GM21447 (cell line): Measurements from ENCODE around the gene FAM98B.
A peak's percentile ranks its signal among the peaks of the same experiment; 100 is the strongest.

Experiments used
- ATAC-seq: cut with Tn5 transposase; IDR thresholded peaks from one replicate; pipeline ENCODE4 v1.9.1; 2021; ENCODE audit not compliant: unreplicated experiment

FAM98B gene

DNA sequence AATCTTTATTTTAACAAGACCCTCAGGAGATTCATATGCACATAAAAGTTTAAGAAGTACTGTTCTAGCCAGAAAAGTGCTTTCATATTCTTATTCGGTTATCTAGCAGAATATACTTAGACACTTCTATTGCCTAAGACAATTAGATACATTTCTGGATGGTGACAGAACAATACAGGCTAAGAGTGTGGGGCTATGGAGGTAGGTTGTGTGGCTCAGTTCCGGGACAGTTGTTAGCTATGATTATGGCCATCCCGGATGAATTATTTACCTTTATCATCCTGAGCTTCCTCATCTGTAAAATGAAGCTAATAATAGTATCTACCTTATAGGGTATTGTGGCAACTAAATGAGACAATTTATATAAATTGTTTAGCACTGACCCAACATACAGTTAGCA, 6.6 kb downstream of the FAM98B start:
- no peak for ATAC-seq

DNA sequence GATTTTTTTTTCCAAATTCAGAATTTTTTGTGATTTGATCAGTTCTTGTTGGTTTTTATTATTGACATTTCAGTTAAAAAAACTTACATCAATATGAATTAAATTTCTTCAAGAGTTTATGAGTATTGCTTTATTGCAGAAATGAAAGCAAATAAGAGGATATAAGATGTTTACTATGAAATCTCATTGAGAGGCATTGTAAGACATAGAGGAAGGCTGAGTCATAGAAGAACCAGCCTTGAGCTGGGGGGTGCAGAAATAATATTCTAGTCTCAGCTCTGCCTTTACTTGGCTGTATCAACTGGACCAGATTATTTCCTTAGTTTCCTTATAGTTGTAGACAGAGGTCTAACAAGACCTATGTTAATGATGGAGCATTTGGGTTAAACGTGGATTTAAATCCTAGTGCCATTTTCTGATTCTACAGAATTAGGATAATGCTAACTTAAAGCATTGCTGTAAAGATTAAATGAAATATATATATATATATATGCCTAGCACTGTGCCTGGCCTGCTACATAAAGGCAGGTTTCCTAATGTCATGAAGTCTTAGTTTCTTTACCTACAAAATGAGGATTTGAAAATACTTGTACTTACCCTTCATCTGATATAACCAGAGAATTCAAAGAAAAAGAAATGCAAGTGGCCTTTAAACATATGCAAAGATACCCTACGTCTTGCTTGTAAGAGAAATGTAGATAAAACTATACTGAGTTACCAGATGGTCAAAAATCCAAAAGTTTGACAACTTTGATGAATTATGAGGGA, 7.3 kb downstream of the FAM98B start:
- peak; percentile 71 for ATAC-seq

DNA sequence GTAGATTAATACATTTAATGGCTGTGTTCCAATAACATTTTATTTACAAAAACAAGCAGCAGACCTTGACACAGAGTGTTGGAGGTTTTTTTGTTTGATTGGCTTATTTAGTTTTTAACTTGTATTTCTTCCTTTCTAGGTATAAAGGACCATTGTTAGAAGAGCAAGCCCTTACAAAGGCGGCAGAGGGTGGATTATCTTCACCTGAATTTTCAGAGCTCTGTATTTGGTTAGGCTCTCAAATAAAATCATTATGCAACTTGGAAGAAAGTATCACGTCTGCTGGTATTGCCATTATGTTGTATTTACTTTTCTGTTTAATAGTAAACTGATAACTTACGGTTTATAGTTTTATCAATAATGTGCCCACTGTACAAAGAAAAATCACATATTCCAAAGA, 10.0 kb downstream of the FAM98B start:
- no peak for ATAC-seq

DNA sequence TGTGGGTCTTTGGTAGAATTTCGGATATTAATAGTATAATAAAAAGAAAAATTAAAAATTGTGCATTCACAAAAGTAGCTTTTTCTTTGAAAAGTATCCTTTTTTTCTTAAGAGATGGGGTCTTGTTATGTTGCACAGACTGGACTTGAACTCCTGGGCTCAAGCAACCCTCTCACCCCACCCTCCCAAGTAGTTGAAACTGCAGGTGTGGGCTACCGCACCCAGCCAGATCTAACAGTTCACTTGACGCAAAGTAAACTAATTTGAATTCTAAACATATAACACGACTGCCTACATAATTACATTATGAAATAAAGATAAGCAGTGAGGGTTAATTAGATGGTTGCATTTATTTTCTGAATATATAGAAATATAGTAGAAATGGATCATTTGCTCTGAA, 10.7 kb downstream of the FAM98B start:
- no peak for ATAC-seq

DNA sequence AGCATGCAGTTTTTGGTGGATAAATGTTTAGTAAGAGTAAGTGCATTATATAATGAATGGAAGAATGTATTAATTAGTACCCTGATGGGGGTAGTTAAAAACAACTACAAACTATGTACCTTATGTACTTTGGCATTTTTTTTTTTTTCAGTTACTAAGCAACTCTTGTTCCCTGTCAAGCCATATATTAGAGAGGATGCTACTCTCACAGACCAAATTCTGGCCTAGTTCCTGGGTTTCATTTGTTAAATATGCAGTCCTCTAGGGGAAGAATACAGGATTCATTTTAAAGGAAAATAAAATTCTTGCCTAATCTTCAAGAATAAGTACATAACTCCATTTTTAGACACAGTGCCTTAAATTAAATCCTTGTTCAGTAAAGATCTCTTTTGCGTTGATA, 16.9 kb downstream of the FAM98B start:
- no peak for ATAC-seq

DNA sequence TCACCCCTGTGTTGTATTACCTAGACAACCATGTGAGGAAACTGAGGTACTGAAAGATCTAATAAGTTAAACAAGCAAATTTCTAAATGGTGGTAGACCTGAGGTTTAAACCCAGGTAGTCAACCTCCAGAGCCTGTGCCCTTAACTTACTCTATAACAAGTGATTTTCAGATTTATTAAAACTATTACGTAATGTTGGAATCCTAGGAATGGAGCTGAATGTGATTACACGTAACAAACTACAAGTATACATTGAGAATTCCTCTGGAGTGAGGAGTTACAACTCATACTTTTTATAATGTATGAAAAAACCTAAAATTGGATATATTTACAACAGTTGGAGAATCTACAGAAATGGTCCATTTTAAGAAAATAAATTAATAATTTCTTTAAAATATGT, 18.0 kb downstream of the FAM98B start:
- no peak for ATAC-seq

DNA sequence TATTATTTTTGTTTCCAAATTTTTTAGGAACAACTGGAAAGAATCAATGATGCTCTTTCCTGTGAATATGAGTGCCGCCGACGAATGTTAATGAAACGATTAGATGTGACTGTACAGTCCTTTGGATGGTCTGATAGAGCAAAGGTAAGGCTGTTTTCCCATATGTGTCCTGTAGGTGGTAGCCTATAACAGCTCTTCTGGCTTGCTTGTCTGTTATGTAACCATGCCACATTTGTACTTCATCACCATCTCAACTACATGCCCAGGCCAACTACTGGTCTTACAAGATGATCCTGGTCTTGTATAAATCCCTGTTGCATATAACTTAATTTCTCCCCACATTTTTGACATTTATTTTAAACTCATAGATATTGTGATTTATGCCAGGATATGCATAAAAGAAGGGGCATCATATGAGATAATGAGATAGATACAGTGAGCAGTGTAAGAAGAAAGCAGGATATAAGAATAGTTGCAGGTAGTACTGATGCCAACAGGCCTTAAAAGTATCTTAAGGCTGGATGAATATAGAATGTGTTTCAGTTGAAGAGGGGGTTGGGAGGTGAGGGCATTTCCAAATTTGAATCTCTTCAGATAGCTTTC, 20.3 kb downstream of the FAM98B start:
- peak; percentile 96 for ATAC-seq

DNA sequence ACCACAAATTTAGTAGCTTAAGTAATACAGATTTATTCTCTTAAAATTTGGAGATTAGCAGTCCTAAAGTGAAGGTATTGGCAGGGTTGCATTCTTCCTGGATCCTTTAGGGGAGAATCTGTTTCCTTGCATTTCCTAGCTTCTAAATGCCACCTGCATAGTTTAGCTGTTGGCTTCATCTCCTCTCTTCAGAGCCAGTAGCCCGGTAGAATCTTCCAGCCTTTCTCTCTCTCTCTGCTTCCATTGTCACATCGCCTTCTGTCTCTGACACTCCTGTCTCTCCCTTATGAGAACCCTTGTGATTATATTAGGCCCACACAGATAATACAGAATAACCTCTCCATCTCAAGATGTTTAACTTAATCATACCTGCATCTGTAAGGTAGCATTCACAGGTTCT, 21.4 kb downstream of the FAM98B start:
- no peak for ATAC-seq

DNA sequence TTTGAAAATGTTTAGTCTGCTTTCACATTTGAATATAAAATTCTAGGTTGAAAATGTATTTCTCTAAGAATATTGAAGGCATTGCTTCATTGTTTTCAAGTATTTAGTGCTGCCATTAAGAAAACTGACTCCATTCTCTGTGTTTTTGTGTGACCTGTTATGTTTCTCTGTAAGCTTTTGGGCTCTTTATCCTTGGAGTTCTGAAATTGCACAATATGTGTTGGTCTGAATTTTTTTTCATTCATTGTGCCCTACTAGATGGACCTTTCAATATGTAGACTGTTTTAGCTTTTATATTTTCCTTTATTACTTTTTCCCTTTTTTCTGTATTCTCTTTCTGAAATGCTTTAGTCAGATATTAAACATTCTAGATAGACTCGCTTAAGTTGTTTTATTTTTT, 22.2 kb downstream of the FAM98B start:
- ATAC-seq = no peak

DNA sequence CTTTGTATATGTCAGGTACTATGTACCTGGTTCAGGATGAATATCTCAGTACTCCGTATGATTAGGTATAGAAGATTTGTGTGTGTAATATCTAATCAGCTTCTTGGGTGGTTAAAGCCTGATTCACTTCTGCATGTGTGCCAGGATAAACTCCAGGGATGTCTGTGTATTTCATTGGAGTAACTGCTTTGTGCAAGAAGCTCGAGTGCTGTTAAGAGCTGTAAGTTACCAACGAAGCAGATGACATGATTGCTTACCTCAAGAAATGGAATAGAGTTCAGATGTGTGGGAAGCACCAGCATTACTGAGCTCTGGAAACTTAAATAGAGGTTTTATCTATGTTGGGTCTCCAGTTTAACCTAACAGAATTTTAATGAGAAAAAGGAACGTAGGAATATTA, 23.7 kb downstream of the FAM98B start:
- ATAC-seq = no peak

DNA sequence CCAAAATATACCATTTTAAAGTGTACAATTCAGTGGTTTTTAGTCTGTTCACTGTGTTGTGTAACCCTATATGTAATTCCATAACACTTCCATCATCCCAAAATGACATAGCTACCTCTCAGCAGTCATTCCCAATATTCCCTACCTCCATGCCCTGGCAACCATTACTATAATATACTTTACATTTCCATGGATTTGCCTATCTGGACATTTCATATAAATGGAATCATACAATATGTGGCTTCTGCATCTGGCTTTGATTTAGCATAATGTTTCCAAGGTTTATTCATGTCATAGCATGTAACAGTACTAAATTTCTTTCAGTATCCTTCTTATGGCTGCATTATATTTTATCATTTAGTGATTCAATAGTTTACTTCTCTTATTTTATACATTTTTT, 25.3 kb downstream of the FAM98B start:
- no peak for ATAC-seq

DNA sequence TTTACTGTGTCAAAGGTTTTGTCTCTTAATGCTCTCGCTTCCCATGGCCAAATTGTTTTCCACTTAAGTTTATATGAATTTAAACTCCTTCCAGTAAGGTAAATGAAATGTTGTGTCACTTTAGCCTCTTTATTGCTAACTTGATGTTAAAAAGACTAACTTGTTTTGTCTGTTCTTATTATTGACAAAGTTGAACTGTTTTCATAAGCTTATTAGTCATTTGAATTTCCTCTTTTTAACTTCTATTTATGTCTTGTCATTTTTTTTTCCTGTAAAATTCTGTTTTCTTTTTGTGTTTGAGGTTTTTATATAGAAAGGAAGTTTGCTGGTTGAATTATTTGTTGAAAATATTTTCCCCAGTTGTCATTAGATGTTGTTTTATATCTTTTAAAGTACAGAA, 25.8 kb downstream of the FAM98B start:
- no peak for ATAC-seq

DNA sequence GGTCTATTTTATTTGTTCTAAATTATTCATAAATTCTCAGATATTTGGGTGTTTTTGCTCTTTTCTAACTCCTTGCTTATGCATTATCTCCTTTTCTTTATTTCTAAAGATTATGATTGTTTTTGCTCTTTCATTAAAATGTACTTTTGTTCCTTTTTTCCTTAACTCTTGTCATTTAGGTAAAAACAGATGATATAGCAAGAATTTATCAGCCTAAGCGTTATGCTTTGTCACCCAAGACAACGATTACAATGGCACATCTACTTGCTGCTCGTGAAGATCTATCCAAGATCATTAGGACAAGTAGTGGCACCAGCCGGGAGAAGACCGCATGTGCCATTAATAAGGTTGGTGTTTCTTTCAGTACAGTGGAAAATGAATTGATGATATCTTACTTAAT, 27.2 kb downstream of the FAM98B start:
- ATAC-seq = no peak

DNA sequence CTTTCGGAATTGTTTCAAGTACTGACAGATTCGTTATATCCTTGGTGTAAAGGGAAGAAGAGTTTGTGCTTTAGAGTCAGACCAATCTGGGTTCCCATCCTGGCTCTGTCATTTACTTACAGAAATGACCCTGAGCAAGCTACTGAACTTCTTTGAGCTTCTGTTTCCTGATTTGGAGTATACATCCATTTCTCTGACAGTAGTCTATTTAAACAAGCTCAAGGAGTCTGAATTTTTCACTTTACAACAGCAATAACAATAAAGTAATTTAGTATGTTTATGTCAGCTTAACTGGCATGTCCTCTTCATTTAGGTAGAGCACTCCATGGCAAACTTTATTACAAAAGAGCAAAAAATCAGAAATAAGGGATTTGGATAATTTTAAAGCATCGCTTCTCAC, 27.8 kb downstream of the FAM98B start:
- no peak for ATAC-seq

DNA sequence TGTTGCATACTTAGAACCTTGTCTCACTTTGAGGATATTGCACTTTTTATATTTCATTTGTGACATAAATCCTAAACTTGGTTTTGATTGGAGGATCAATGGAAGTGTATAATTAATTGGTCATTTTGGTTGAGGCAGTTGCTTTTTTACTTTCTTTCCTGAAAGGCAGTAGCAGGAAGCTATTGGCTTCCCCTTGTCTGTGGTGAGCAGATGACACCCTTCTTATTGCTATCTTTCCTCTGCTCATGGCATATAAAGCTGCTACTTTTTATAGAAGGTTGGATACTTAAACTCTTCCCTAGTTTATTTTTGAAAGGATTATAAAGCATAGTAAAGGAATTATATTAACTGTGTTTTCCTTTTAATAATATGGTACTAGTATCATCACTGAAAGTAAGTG, 28.6 kb downstream of the FAM98B start:
- ATAC-seq = no peak

DNA sequence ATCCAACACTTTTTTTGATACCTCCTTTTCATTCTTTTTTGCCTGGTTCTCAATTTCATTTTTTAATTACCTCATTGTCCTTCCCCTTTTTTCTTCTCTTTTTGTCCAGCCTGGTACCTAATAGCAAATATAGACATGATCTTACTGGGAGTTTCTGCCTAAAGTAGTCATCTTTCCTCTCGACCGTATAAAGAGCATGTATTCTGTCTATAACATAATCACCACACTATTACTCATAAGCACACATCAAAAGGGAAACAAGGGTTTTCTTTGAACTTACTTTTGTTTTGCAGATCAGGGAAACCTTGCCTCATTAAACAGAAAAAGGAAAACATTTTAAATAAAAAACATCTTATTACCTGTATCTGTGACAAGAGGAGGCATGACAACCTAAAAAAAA, 33.0 kb downstream of the FAM98B start:
- no peak for ATAC-seq

DNA sequence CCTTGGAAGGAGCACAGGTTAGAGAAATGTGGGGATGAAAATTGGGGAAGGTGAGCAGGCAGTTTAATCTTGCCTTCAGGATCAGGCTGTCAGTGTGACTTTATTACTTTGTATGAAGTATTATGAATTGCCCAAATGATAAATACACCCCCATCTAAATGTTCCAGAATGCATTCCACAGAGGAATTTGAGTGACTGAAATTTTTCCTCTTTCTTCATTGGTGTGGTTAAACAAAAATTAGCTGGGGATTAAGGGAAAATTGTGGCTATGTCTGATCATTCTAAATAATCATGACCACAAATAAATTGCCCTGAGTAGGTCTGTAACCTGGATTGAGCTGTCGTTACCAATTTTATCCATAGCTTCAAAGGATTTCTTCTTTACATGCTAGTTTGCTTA, 33.5 kb downstream of the FAM98B start:
- no peak for ATAC-seq

DNA sequence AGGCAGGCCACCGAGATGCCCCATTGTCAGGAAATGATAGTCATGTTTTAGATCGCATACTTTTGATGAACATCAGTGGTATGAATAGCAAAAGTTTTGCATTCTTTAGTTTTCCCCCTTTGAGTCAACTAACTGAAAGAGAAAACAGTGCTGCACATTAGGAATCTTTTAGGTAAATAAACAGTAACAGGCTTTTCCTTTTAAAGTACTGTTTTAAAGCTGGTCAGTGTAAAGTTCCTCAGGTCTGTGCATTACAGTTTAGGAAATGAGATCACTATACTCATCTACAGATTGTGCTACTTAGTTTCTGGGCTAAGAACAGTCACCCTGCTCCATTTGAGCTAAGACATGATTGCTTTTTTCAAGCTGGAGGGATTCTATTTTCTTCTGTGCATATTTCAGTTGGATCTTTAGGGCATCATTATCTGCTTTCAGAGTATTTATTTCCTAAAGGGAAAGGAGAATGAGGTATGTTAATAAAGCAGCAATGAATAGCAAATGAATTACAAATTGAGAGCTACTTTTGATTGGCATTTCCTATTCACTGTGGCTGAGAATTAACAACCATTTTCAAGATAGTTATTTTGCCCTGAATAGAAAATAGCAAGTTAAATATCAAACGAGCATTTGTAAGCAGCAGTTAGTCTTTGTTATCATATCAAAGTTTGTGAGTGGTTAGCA, 36.5 kb downstream of the FAM98B start:
- no peak for ATAC-seq

DNA sequence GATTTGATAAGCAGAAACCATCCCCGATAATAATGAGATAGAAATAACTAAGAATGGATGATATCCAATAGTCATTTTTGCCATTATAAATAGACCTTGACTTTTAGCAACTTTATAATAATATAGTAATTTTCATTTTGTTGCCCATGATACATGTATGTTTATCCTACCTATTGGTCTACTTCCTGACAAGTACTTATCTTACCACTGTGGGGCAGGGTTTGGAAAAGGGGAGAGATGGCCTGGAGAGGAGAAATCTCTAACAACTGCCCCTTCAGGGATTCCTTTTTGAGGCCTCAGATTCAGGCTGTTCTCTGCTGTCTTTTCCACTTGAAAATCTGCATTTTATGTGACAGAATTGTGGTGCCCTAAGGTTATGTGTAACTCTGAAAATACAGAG, 42.2 kb downstream of the FAM98B start:
- ATAC-seq = no peak

DNA sequence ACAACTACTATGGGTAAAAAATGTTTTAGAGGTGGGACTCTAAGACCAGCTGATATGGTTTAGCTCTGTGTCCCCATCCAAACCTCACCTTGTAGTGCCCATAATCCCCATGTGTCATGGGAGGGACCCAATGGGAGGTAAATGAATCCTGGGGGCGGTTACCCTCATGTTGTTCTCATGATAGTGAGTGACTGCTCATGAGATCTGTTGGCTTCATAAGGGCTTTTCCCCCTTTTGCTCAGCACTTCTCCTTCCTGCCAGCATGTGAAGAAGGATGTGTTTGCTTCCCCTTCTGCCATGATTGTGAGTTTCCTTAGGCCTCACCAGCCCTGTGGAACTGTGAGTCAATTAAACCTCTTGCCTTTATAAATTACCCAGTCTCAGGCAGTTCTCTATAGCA, 45.7 kb downstream of the FAM98B start:
- ATAC-seq = no peak

DNA sequence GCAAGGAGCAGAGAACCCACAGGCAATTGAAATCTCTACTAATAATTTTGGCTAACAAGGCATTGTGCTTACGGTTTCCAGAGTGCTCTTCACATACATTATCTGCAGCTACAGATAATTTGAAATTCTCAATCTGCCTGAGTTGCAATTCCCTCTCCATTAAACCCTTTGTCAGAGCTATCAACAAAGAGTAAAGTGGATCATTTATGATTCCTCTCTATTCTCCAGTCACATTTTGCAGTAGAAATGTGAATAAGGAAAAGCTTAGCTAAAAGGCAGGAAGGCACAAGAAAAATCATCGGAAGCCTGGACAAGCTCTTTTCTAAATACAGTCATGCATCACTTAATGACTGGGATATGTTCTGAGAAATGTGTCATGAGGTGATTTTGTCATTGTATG, 49.6 kb downstream of the FAM98B start:
- ATAC-seq = no peak

DNA sequence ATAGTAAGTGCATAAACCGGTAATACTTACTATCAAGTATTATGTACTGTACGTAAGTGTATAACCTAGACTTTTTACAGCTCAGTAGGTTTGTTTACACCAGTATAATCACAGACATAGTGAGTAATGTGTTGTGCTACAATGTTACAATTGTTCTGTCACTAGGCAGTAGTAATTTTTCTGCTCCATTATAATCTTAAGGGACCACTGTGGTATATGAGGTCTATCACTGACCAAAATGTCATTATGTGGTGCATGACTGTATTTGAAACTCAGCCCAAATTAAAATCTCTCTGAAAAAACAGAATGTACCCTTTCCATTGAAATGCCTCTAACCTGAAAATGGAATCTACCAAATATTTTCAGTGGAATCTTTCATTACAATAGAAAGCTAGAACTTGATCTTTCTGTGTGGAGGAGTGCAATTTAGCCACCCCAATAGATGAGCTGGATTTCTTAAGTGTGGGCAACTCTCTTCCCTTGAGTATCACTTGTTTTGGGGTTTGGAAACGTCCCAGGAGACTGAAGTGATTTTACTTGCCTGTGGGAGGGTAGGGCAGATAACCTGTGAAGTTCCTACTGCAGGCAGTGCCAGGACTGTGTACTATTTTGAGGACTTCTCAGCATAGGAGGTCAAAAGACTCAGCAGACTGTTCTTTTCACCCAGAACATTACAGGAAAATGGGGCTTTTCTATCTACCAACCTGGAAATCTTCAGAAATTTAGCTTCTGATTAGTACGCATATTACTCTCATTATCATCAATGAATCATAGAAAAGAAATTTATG, 50.9 kb downstream of the FAM98B start:
- ATAC-seq = no peak
